IMR-90 (cell line): ENCODE measurements around the gene UBE2E2. TPM values are rescaled to one million over a fixed set of nuclear protein-coding genes. Genes with fewer than 3 reads are reported as not detected.
A peak's percentile ranks its signal among the peaks of the same experiment; 100 is the strongest.

ENCODE experiments used
- ATAC-seq: fragments of 200-7000 bp; cut with Tn5 transposase; 2 replicates; pipeline ENCODE4 v1.9.1; 2020; ENCODE audit warnings: low read depth, mild to moderate bottlenecking, moderate library complexity
- BruUV-seq: library from RNA; stranded (reverse); fragments of 400-500 nt; replicated peaks from 2 replicates; lab custom pipeline; 2021; lab: Mats Ljungman, UMichigan
- CTCF ChIA-PET: fragments of 300-600 bp; formaldehyde crosslinking; extraction: SDS; loops from one replicate; lab custom pipeline; 2021; ENCODE audit warnings: antibody characterized with exemption; lab: Yijun Ruan, JAX
- POLR2A ChIA-PET: fragments of 300-600 bp; sonication (Branson Sonifier 250); formaldehyde crosslinking; loops from one replicate; lab custom pipeline; 2022; ENCODE audit warnings: antibody characterized with exemption; ENCODE audit not compliant: unreplicated experiment; lab: Charles Lee
- DNase-seq: peaks from one replicate; pipeline ENCODE4 v3.0.0; 2013
- H2AFZ ChIP-seq: replicated peaks from 2 replicates; pipeline ENCODE3; 2013; ENCODE audit warnings: low read length, mild to moderate bottlenecking; ENCODE audit not compliant: poor library complexity
- H2AK5ac ChIP-seq: 2 replicates; pipeline ENCODE4 v1.6.1; 2013; ENCODE audit warnings: low read depth, low read length, inconsistent platforms
- H2AK9ac ChIP-seq: replicated peaks from 2 replicates; pipeline ENCODE3; 2013; ENCODE audit warnings: mild to moderate bottlenecking, low read depth, low read length, moderate library complexity; ENCODE audit not compliant: poor library complexity
- H2BK120ac ChIP-seq: 2 replicates; pipeline ENCODE4 v1.6.1; 2013; ENCODE audit warnings: low read depth, low read length, inconsistent platforms
- H2BK15ac ChIP-seq: 3 replicates; pipeline ENCODE4 v1.6.1; 2013; ENCODE audit warnings: low read depth, low read length, inconsistent platforms
- H2BK20ac ChIP-seq: 2 replicates; pipeline ENCODE4 v1.6.1; 2013; ENCODE audit warnings: low read depth, mild to moderate bottlenecking, inconsistent platforms, low read length, moderate library complexity
- H2BK5ac ChIP-seq: 2 replicates; pipeline ENCODE4 v1.6.1; 2013; ENCODE audit warnings: mild to moderate bottlenecking, low read depth, low read length, inconsistent platforms; ENCODE audit not compliant: poor library complexity, severe bottlenecking
- H3K14ac ChIP-seq: replicated peaks from 2 replicates; pipeline ENCODE4 v1.6.1; 2013; ENCODE audit warnings: low read depth, low read length, inconsistent platforms
- H3K18ac ChIP-seq: 2 replicates; pipeline ENCODE4 v1.6.1; 2013; ENCODE audit warnings: low read depth, low read length, control low read depth
- H3K23ac ChIP-seq: 2 replicates; pipeline ENCODE4 v1.6.1; 2013; ENCODE audit warnings: low read depth, low read length, inconsistent platforms
- H3K27ac ChIP-seq: 2 replicates; pipeline ENCODE4 v1.5.1; 2013; ENCODE audit warnings: mild to moderate bottlenecking, control low read depth, low read length; ENCODE audit not compliant: insufficient read depth
- H3K27me3 ChIP-seq: 2 replicates; pipeline ENCODE4 v1.6.1; 2013; ENCODE audit warnings: low read length; ENCODE audit not compliant: control insufficient read depth, insufficient read depth
- H3K36me3 ChIP-seq: 2 replicates; pipeline ENCODE4 v1.6.1; 2013; ENCODE audit warnings: low read length, mixed read lengths; ENCODE audit not compliant: control insufficient read depth, insufficient read depth
- H3K4ac ChIP-seq: 2 replicates; pipeline ENCODE4 v1.6.1; 2013; ENCODE audit warnings: low read depth, low read length, inconsistent platforms
- H3K4me1 ChIP-seq: 2 replicates; pipeline ENCODE4 v1.6.1; 2013; ENCODE audit warnings: low read length, mixed read lengths; ENCODE audit not compliant: control insufficient read depth, insufficient read depth
- H3K4me2 ChIP-seq: 2 replicates; pipeline ENCODE4 v1.6.1; 2013; ENCODE audit warnings: low read depth, mild to moderate bottlenecking, control low read depth, low read length, moderate library complexity
- H3K4me3 ChIP-seq: 2 replicates; pipeline ENCODE4 v1.5.1; 2013; ENCODE audit warnings: low read depth, mild to moderate bottlenecking, control low read depth, low read length, moderate library complexity; ENCODE audit not compliant: insufficient read depth
- H3K56ac ChIP-seq: 2 replicates; pipeline ENCODE4 v1.6.1; 2013; ENCODE audit warnings: low read length, inconsistent platforms; ENCODE audit not compliant: insufficient read depth; ENCODE audit errors: extremely low read depth
- H3K79me1 ChIP-seq, 2 experiments: 2 replicates each; pipeline ENCODE4 v1.6.1; 2013; ENCODE audit warnings: low read length in 2 of 2, inconsistent platforms in 1 of 2, low read depth in 1 of 2
- H3K9ac ChIP-seq: 2 replicates; pipeline ENCODE4 v1.6.1; 2013; ENCODE audit warnings: low read depth, low read length, control low read depth
- H3K9me1 ChIP-seq: 2 replicates; pipeline ENCODE4 v1.6.1; 2013; ENCODE audit warnings: low read length, inconsistent platforms; ENCODE audit not compliant: insufficient read depth
- H3K9me3 ChIP-seq: 2 replicates; pipeline ENCODE4 v1.6.1; 2013; ENCODE audit warnings: low read length; ENCODE audit not compliant: control insufficient read depth, insufficient read depth
- H4K20me1 ChIP-seq: 2 replicates; pipeline ENCODE4 v1.6.1; 2013; ENCODE audit warnings: low read length, inconsistent platforms; ENCODE audit not compliant: insufficient read depth
- H4K5ac ChIP-seq: 2 replicates; pipeline ENCODE4 v1.6.1; 2013; ENCODE audit warnings: mild to moderate bottlenecking, low read depth, low read length, control low read depth
- H4K8ac ChIP-seq, 2 experiments: 2 replicates each; pipeline ENCODE4 v1.6.1; 2013; ENCODE audit warnings: low read depth in 2 of 2, low read length in 2 of 2, control low read depth in 1 of 2, inconsistent platforms in 1 of 2
- H4K91ac ChIP-seq: 2 replicates; pipeline ENCODE4 v1.6.1; 2013; ENCODE audit warnings: low read depth, low read length, inconsistent platforms; ENCODE audit not compliant: insufficient read depth
- CEBPB ChIP-seq: IDR thresholded peaks from 2 replicates; pipeline ENCODE4 v1.6.1; 2012; ENCODE audit warnings: low read depth, low read length, improper control_type of control experiment
- FOS ChIP-seq: fragments of 150-350 bp; IDR thresholded peaks from 2 replicates; pipeline ENCODE4 v1.6.1; 2016; ENCODE audit warnings: low read depth, low read length
- NFE2L2 ChIP-seq: fragments of 150-350 bp; IDR thresholded peaks from 2 replicates; pipeline ENCODE4 v1.6.1; 2016; ENCODE audit warnings: low read depth, mild to moderate bottlenecking, low read length
- USF2 ChIP-seq: fragments of 150-350 bp; IDR thresholded peaks from 2 replicates; pipeline ENCODE4 v1.6.1; 2017; ENCODE audit warnings: mild to moderate bottlenecking, antibody characterized with exemption, low read length, low read depth
- WGBS, 2 experiments: methylation state at CpG; one replicate each; pipeline versions ENCODE4 v1.1.5 to v1.1.7; 2013; ENCODE audit warnings: missing lambda C conversion rate in 2 of 2; ENCODE audit not compliant: insufficient read length in 1 of 2; ENCODE audit errors: extremely low coverage in 2 of 2; 5-methylcytosine and 5-hydroxymethylcytosine counted together
- dilution Hi-C: fragments of 300-500 bp; cut with HindIII; formaldehyde crosslinking; loops from one replicate; pipeline ENCODE4 v1.14.3; 2018; ENCODE audit warnings: low sequenced_read_pairs; ENCODE audit not compliant: unreplicated experiment
- in situ Hi-C: fragments of 300-500 bp; cut with MboI; formaldehyde crosslinking; loops from 3 replicates; pipeline ENCODE4 v1.14.3; 2019; ENCODE audit warnings: low sequenced_read_pairs, inconsistent platforms, mixed read lengths
- intact Hi-C: fragments of 100-400 bp; cut with micrococcal nuclease; formaldehyde crosslinking; loops from 2 replicates; pipeline ENCODE4 v1.10.0; 2022
- polyA plus RNA-seq, 3 experiments: library from polyadenylated mRNA; depleted of rRNA; stranded (reverse); fragments of >200 nt; gene quantifications; 2 replicates each; pipeline ENCODE4 v1.2.3, GENCODE V29; 2012; ENCODE audit warnings: low replicate concordance in 1 of 3
- total RNA-seq: library from RNA; depleted of rRNA; stranded (reverse); fragments of >200 nt; gene quantifications from 2 replicates; pipeline ENCODE4 v1.2.3, GENCODE V29; 2012

The UBE2E2 gene
- total and polyA plus RNA-seq, 2 of the 4 experiments (the other 2 are of a cell fraction): 18.6 to 32.7 TPM

DNA sequence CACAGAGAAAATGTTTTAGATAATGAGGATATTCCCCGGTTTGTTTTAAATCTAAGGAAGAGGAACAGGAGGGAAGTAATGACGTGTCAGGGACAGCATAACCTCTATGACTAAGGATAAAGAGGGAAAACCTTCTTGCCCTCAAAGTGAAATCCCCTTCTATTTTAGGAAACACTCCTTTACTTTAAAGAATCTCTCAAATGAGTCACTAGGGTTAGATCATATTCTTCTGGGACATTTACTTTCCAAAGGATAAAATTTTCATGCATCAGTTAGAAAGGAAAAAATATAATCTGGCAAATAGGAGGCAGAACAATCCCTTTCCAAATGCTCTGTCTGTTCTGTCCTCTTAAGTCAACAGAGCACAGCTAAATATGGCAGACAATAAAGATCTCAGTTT, 43.2 kb upstream of the UBE2E2 start:
- peak overlapping the region; percentile 18; the same call in 1 of the 2 replicates for H4K91ac ChIP-seq
- peak overlapping the region; percentile 67; the same call in 1 of the 2 replicates for H3K4me2 ChIP-seq
- 0 out of 2 replicates have a peak, but pooled peaks cover 3% of the 10 kb centered on the region for H3K9me1 ChIP-seq
- ChIA-PET CTCF (no interaction called here), POLR2A (no interaction called here)
- no peaks in the 10 kb centered on the region for H3K9me3 ChIP-seq
- H4K8ac ChIP-seq: peak overlapping the region in 1 of 2 experiments; percentile 53; a peak in 1 of 4 replicates
- no peaks in the 10 kb centered on the region for H3K36me3 ChIP-seq
- dilution Hi-C loops: no loop called here
- H3K4ac ChIP-seq: peak overlapping the region; percentile 81; the same call in 1 of the 2 replicates
- in situ Hi-C loops: no loop called here
- peak overlapping the region; percentile 76 for H2BK5ac ChIP-seq
- H3K4me1 ChIP-seq: peaks cover 2% of the 10 kb centered on the region
- no peak overlapping the region for H3K4me3 ChIP-seq
- WGBS, 2 experiments: no CpG with 5 or more reads among the region's 2 CpGs
- H3K18ac ChIP-seq: no peak overlapping the region
- no peak overlapping the region; the same call in 2 of the 3 replicates for H2BK15ac ChIP-seq
- peak overlapping the region; percentile 68 for H3K14ac ChIP-seq
- H2AK9ac ChIP-seq: no peak overlapping the region
- no peak overlapping the region for H4K5ac ChIP-seq
- H4K20me1 ChIP-seq: no peaks in the 10 kb centered on the region
- peak overlapping the region; percentile 59 for H2AFZ ChIP-seq
- no peak overlapping the region; the same call in 1 of the 2 replicates for H3K9ac ChIP-seq
- no TSS peak for BruUV-seq
- peak overlapping the region; percentile 88; the same call in 1 of the 2 replicates for H2BK20ac ChIP-seq
- H3K27ac ChIP-seq: peak overlapping the region; percentile 33; the same call in 1 of the 2 replicates
- ATAC-seq (peak; percentile 92), DNase-seq (peak; percentile 95)
- no peaks in the 10 kb centered on the region for H3K79me1 ChIP-seq
- H3K56ac ChIP-seq: no peak overlapping the region
- no peaks in the 10 kb centered on the region; the same call in 1 of the 2 replicates for H3K27me3 ChIP-seq
- 0 out of 2 replicates have a peak overlapping the region, but pooled peaks have one; percentile 9 for H2AK5ac ChIP-seq
- TF ChIP-seq NFE2L2: peak; percentile 56; the same call in 1 of the 2 replicates
- no peak for TF ChIP-seq USF2
- peak; percentile 26; the same call in 1 of the 2 replicates for TF ChIP-seq CEBPB
- peak; percentile 87 for TF ChIP-seq FOS
- intact Hi-C loops: no loop called here
- peak overlapping the region; percentile 45; the same call in 1 of the 2 replicates for H3K23ac ChIP-seq
- H2BK120ac ChIP-seq: peak overlapping the region; percentile 79; the same call in 1 of the 2 replicates
